ENCODE measurements around the gene KLK8.
"Not testable (repeated sequence)": the region's sequence is repeated elsewhere in the genome, so short reads cannot be mapped to it uniquely, and the experiment has no call there.

KLK8 gene

GRCh38 chr19:51016798-51017683, 15.6 kb upstream of the KLK8 start:
- DNase-seq: no peak

GRCh38 chr19:51015691-51016267, 14.4 kb upstream of the KLK8 start:
- no peak for DNase-seq

- no peak for DNase-seq
These were observed 12.8 kb upstream of the KLK8 start for GRCh38 chr19:51014242-51014641.

GRCh38 chr19:51012661-51013190, 11.3 kb upstream of the KLK8 start:
- DNase-seq: no peak

- no peak for DNase-seq
These were observed 8.8 kb upstream of the KLK8 start for GRCh38 chr19:51010066-51010795.

- DNase-seq: no peak
These were observed 7.9 kb upstream of the KLK8 start for GRCh38 chr19:51009061-51009891.

- no peak for DNase-seq
These were observed 6.1 kb upstream of the KLK8 start for GRCh38 chr19:51007488-51007887.

GRCh38 chr19:51006406-51006805, 5.0 kb upstream of the KLK8 start:
- no peak for DNase-seq

- DNase-seq: no peak
These were observed 3.8 kb upstream of the KLK8 start for GRCh38 chr19:51005248-51005647.

- no peak for DNase-seq
These were observed 1.9 kb upstream of the KLK8 start for GRCh38 chr19:51003316-51003715.

GRCh38 chr19:51002542-51003311, 1.3 kb upstream of the KLK8 start:
- DNase-seq: no peak

- no peak for DNase-seq
These were observed 707 bp upstream of the KLK8 start for GRCh38 chr19:51002089-51002532.

GRCh38 chr19:51000981-51001380, 423 bp downstream of the KLK8 start:
- no peak for DNase-seq

- DNase-seq: no peak
These were observed 978 bp downstream of the KLK8 start for GRCh38 chr19:51000426-51000825.

- no peak for DNase-seq
These were observed 2.7 kb downstream of the KLK8 start for GRCh38 chr19:50998686-50999085.

- no peak for DNase-seq
These were observed 3.3 kb downstream of the KLK8 start for GRCh38 chr19:50998061-50998460.

GRCh38 chr19:50994129-50994528, 7.3 kb downstream of the KLK8 start:
- no peak for DNase-seq

GRCh38 chr19:50992666-50993035, 8.8 kb downstream of the KLK8 start:
- DNase-seq: no peak

GRCh38 chr19:50984416-50984815, 17.0 kb downstream of the KLK8 start:
- not testable (repeated sequence) for DNase-seq

- no peak for DNase-seq
These were observed 17.6 kb downstream of the KLK8 start, which contains the start of gene KLK7 for GRCh38 chr19:50983625-50984292. TSS of gene KLK7 (minus strand) at chr19:50983917. CDS start at chr19:50982399, 1,518 bp downstream.

- no peak for DNase-seq
These were observed 19.2 kb downstream of the KLK8 start for GRCh38 chr19:50982186-50982585.
